Neural progenitor cell (in vitro differentiated cells): Measurements from ENCODE around the gene PRKAG1. TPM values are rescaled to one million over a fixed set of nuclear protein-coding genes. Genes with fewer than 3 reads are reported as not detected.

Experiments used
- DNase-seq: peaks from one replicate; pipeline ENCODE4 v3.0.0-alpha.2; 2016; ENCODE audit warnings: low spot score
- H2AFZ ChIP-seq: fragments of 200-600 bp; sonication (generic); replicated peaks from 2 replicates; pipeline ENCODE4 v1.6.1; 2016; ENCODE audit warnings: antibody characterized with exemption
- H3F3A ChIP-seq: fragments of 200-600 bp; sonication (generic); 2 replicates; pipeline ENCODE4 v1.6.1; 2016; ENCODE audit warnings: antibody characterized with exemption, low read depth
- H3K27ac ChIP-seq: fragments of 200-600 bp; sonication (generic); 2 replicates; pipeline ENCODE4 v1.5.1; 2016; ENCODE audit warnings: mild to moderate bottlenecking
- H3K27me3 ChIP-seq: fragments of 200-600 bp; sonication (generic); 2 replicates; pipeline ENCODE4 v1.6.1; 2016; ENCODE audit warnings: mild to moderate bottlenecking, moderate library complexity
- H3K36me3 ChIP-seq: fragments of 200-600 bp; sonication (generic); 2 replicates; pipeline ENCODE4 v1.5.1; 2016
- H3K4me1 ChIP-seq: fragments of 200-600 bp; sonication (generic); 2 replicates; pipeline ENCODE4 v1.6.1; 2016; ENCODE audit warnings: mixed run types
- H3K4me2 ChIP-seq: fragments of 200-600 bp; sonication (generic); 2 replicates; pipeline ENCODE4 v1.6.1; 2016
- H3K4me3 ChIP-seq: fragments of 200-600 bp; sonication (generic); 2 replicates; pipeline ENCODE4 v1.5.1; 2016
- H3K79me2 ChIP-seq: fragments of 200-600 bp; sonication (generic); 2 replicates; pipeline ENCODE4 v1.6.1; 2016; ENCODE audit warnings: low read depth
- H3K9ac ChIP-seq: fragments of 200-600 bp; sonication (generic); 2 replicates; pipeline ENCODE4 v1.6.1; 2016
- H3K9me3 ChIP-seq: fragments of 200-600 bp; sonication (generic); 2 replicates; pipeline ENCODE4 v1.5.1; 2016; ENCODE audit warnings: low read depth
- H4K20me1 ChIP-seq: fragments of 200-600 bp; sonication (generic); 2 replicates; pipeline ENCODE4 v1.6.1; 2016; ENCODE audit warnings: low read depth
- H3K27ac Mint-ChIP-seq: 3 replicates; pipeline ENCODE4 v1.8.0; 2021; ENCODE audit warnings: mixed read lengths
- H3K27me3 Mint-ChIP-seq: 2 replicates; pipeline ENCODE4 v1.8.0; 2022; ENCODE audit warnings: low read depth, mild to moderate bottlenecking, inconsistent platforms, moderate library complexity, mixed read lengths; ENCODE audit not compliant: insufficient read depth
- H3K36me3 Mint-ChIP-seq: 3 replicates; pipeline ENCODE4 v1.8.0; 2021; ENCODE audit warnings: mixed read lengths
- H3K4me1 Mint-ChIP-seq: 3 replicates; pipeline ENCODE4 v1.8.0; 2021; ENCODE audit warnings: mixed read lengths
- H3K4me3 Mint-ChIP-seq: 3 replicates; pipeline ENCODE4 v1.8.0; 2021; ENCODE audit warnings: mild to moderate bottlenecking, moderate library complexity, mixed read lengths
- H3K9me3 Mint-ChIP-seq: 3 replicates; pipeline ENCODE4 v1.8.0; 2020; ENCODE audit warnings: mixed read lengths
- EZH2 ChIP-seq: fragments of 200-600 bp; sonication (generic); IDR thresholded peaks from 2 replicates; pipeline ENCODE4 v1.6.1; 2017; ENCODE audit warnings: antibody characterized with exemption, mild to moderate bottlenecking, moderate library complexity
- EZH2phosphoT487 ChIP-seq: fragments of 200-600 bp; sonication (generic); IDR thresholded peaks from 2 replicates; pipeline ENCODE4 v1.6.1; 2017; ENCODE audit warnings: antibody characterized with exemption
- total RNA-seq: library from RNA; depleted of rRNA; stranded (reverse); fragments of >200 nt; gene quantifications from 2 replicates; pipeline ENCODE4 v1.2.3, GENCODE V29; 2015; ENCODE audit warnings: low replicate concordance
- TF ChIP-seq, protein P1 (sequence below): fragments of 200-600 bp; sonication (generic); IDR thresholded peaks from 2 replicates; pipeline ENCODE4 v1.5.1; 2017; ENCODE audit warnings: antibody characterized with exemption, mild to moderate bottlenecking

Gene PRKAG1
- total RNA-seq, 1 donor from 2014 or later, result 41.8 TPM

GRCh38 chr12:49055978-49056754 is 37.6 kb upstream of the PRKAG1 start:
- Mint-ChIP-seq H3K4me1 (peaks cover 45% of the 10 kb centered on the region), H3K9me3 (no peaks in the 10 kb centered on the region), H3K27me3 (peaks cover 10% of the 10 kb centered on the region), H3K36me3 (peaks cover 31% of the 10 kb centered on the region), H3K27ac (peak overlapping the region; percentile 5), H3K4me3 (peak overlapping the region; percentile 98)
- Histone ChIP-seq H3K4me3 (peak overlapping the region; percentile 95), H3K4me1 (peaks cover 25% of the 10 kb centered on the region), H3K79me2 (peaks cover 65% of the 10 kb centered on the region), H3F3A (peaks cover 4% of the 10 kb centered on the region), H3K4me2 (peak overlapping the region; percentile 94), H3K36me3 (no peaks in the 10 kb centered on the region), H3K9me3 (no peaks in the 10 kb centered on the region), H2AFZ (no peak overlapping the region), H3K27me3 (no peaks in the 10 kb centered on the region), H4K20me1 (peaks cover 71% of the 10 kb centered on the region), H3K9ac (no peak overlapping the region), H3K27ac (no peak overlapping the region)
- DNase-seq, result peak; percentile 68
- TF ChIP-seq EZH2 (no peak), EZH2phosphoT487 (no peak)
- TF ChIP-seq, protein P1, sequence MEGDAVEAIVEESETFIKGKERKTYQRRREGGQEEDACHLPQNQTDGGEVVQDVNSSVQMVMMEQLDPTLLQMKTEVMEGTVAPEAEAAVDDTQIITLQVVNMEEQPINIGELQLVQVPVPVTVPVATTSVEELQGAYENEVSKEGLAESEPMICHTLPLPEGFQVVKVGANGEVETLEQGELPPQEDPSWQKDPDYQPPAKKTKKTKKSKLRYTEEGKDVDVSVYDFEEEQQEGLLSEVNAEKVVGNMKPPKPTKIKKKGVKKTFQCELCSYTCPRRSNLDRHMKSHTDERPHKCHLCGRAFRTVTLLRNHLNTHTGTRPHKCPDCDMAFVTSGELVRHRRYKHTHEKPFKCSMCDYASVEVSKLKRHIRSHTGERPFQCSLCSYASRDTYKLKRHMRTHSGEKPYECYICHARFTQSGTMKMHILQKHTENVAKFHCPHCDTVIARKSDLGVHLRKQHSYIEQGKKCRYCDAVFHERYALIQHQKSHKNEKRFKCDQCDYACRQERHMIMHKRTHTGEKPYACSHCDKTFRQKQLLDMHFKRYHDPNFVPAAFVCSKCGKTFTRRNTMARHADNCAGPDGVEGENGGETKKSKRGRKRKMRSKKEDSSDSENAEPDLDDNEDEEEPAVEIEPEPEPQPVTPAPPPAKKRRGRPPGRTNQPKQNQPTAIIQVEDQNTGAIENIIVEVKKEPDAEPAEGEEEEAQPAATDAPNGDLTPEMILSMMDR, result no peak

GRCh38 chr12:49055092-49055491 is 36.5 kb upstream of the PRKAG1 start:
- Mint-ChIP-seq H3K27ac (no peak overlapping the region), H3K4me1 (peaks cover 43% of the 10 kb centered on the region), H3K4me3 (peak overlapping the region; percentile 65), H3K9me3 (no peaks in the 10 kb centered on the region), H3K36me3 (peaks cover 38% of the 10 kb centered on the region), H3K27me3 (peaks cover 10% of the 10 kb centered on the region)
- Histone ChIP-seq H3K9me3 (no peaks in the 10 kb centered on the region), H3K4me2 (no peak overlapping the region), H2AFZ (no peak overlapping the region), H3K79me2 (peaks cover 60% of the 10 kb centered on the region), H3K36me3 (no peaks in the 10 kb centered on the region), H4K20me1 (peaks cover 74% of the 10 kb centered on the region), H3K27me3 (no peaks in the 10 kb centered on the region), H3K4me1 (peaks cover 25% of the 10 kb centered on the region), H3K9ac (no peak overlapping the region), H3K4me3 (no peak overlapping the region), H3K27ac (no peak overlapping the region), H3F3A (no peaks in the 10 kb centered on the region)
- no peak for DNase-seq
- TF ChIP-seq, protein P1, result no peak
- no peak for TF ChIP-seq EZH2
- TF ChIP-seq EZH2phosphoT487, result no peak

- peaks cover 54% of the 10 kb centered on the region for H3K79me2 ChIP-seq
- DNase-seq, result no peak
- Mint-ChIP-seq H3K27me3 (peaks cover 11% of the 10 kb centered on the region), H3K27ac (no peak overlapping the region), H3K9me3 (no peaks in the 10 kb centered on the region), H3K4me3 (peak overlapping the region; percentile 65), H3K36me3 (peaks cover 38% of the 10 kb centered on the region), H3K4me1 (peaks cover 43% of the 10 kb centered on the region)
- no peak overlapping the region for H3K9ac ChIP-seq
- H3K27me3 ChIP-seq, result no peaks in the 10 kb centered on the region
- no peak overlapping the region for H2AFZ ChIP-seq
- H3K9me3 ChIP-seq, result no peaks in the 10 kb centered on the region
- H3K36me3 ChIP-seq, result no peaks in the 10 kb centered on the region
- TF ChIP-seq EZH2, result no peak
- TF ChIP-seq, protein P1, result no peak
- TF ChIP-seq EZH2phosphoT487, result no peak
- no peaks in the 10 kb centered on the region for H3F3A ChIP-seq
- H3K27ac ChIP-seq, result no peak overlapping the region
- peaks cover 73% of the 10 kb centered on the region for H4K20me1 ChIP-seq
- H3K4me2 ChIP-seq, result no peak overlapping the region
- H3K4me3 ChIP-seq, result no peak overlapping the region
- H3K4me1 ChIP-seq, result peaks cover 25% of the 10 kb centered on the region
Measured at GRCh38 chr12:49054524-49054923, 35.9 kb upstream of the PRKAG1 start.
